Measurements from ENCODE around the gene SMOC1. TPM values are rescaled to one million over a fixed set of nuclear protein-coding genes. Genes with fewer than 3 reads are reported as not detected.

SMOC1 gene
- total RNA-seq, 2 donors from 2014 or later = 5.3 to 14.0 TPM

- no peaks in the 10 kb centered on the region for H3K9me3 ChIP-seq
- WGBS, 2 donors = 74 to 80% methylated on average over 3 of the region's 3 CpGs
- intact Hi-C loops (cut with DNase I) = no loop called here
- H3K27me3 ChIP-seq = no peaks in the 10 kb centered on the region
- TF ChIP-seq POLR2A (IDR thresholded peaks at IDR 0.05) = no peak
- TF ChIP-seq, protein P1, sequence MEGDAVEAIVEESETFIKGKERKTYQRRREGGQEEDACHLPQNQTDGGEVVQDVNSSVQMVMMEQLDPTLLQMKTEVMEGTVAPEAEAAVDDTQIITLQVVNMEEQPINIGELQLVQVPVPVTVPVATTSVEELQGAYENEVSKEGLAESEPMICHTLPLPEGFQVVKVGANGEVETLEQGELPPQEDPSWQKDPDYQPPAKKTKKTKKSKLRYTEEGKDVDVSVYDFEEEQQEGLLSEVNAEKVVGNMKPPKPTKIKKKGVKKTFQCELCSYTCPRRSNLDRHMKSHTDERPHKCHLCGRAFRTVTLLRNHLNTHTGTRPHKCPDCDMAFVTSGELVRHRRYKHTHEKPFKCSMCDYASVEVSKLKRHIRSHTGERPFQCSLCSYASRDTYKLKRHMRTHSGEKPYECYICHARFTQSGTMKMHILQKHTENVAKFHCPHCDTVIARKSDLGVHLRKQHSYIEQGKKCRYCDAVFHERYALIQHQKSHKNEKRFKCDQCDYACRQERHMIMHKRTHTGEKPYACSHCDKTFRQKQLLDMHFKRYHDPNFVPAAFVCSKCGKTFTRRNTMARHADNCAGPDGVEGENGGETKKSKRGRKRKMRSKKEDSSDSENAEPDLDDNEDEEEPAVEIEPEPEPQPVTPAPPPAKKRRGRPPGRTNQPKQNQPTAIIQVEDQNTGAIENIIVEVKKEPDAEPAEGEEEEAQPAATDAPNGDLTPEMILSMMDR (IDR thresholded peaks at IDR 0.05) = no peak
- no peaks in the 10 kb centered on the region for H3K36me3 ChIP-seq (replicated peaks in 1 of 2; ENCODE audit: insufficient read depth in 1 of 2, low read depth in 2 of 2)
- no peaks in the 10 kb centered on the region for H3K4me1 ChIP-seq
- ATAC-seq (no peak), DNase-seq (peak in 1 of 4 donors; percentile 37)
- no peak overlapping the region for H3K27ac ChIP-seq
- no peak overlapping the region for H3K4me3 ChIP-seq
These were observed 31.7 kb downstream of the SMOC1 start for GRCh38 chr14:69910871-69911270.

- DNase-seq = no peak
- intact Hi-C loops (cut with DNase I) = no loop called here
- no peak overlapping the region for H3K27ac ChIP-seq
- no peak for TF ChIP-seq POLR2A (IDR thresholded peaks at IDR 0.05)
- TF ChIP-seq, protein P1 (IDR thresholded peaks at IDR 0.05) = no peak
- H3K4me1 ChIP-seq = no peaks in the 10 kb centered on the region
- no peaks in the 10 kb centered on the region for H3K27me3 ChIP-seq
- no peaks in the 10 kb centered on the region for H3K36me3 ChIP-seq (replicated peaks in 1 of 2; ENCODE audit: insufficient read depth in 1 of 2, low read depth in 2 of 2)
- WGBS, 2 donors = 53 to 75% methylated on average over 1 of the region's 1 CpG
- H3K9me3 ChIP-seq = no peaks in the 10 kb centered on the region
- ATAC-seq = no peak
- H3K4me3 ChIP-seq = no peak overlapping the region
These were observed 34.5 kb downstream of the SMOC1 start for GRCh38 chr14:69913686-69914085.

DNA sequence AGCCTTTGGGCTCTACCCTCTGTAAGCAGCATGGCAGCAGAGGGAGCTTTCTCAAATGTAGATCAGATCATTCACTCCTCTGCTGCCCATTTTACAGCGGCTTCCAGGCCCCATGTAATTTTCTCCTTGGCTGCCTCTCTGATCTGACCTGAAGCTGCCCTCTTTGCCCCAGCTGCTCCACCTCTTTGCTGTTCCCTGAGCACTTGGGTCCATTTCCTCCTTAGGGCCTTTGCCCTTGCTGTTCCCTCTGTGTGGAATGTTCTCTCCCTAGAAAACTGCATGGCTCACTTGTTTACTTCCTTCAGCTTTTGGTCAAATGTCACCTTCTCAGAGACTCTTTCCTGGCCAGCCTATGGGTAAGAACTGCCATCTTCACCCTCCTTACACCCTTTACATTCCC lies 37.2 kb downstream of the SMOC1 start:
- no peaks in the 10 kb centered on the region for H3K27me3 ChIP-seq
- H3K9me3 ChIP-seq = no peaks in the 10 kb centered on the region
- H3K4me1 ChIP-seq = no peaks in the 10 kb centered on the region
- intact Hi-C loops (cut with DNase I) = no loop called here
- H3K4me3 ChIP-seq = no peak overlapping the region
- DNase-seq (no peak), ATAC-seq (no peak)
- TF ChIP-seq POLR2A (IDR thresholded peaks at IDR 0.05) = no peak
- TF ChIP-seq, protein P1 (IDR thresholded peaks at IDR 0.05) = no peak
- WGBS, 2 donors = 90 to 93% methylated on average over 1 of the region's 1 CpG
- H3K36me3 ChIP-seq (replicated peaks in 1 of 2; ENCODE audit: insufficient read depth in 1 of 2, low read depth in 2 of 2) = no peaks in the 10 kb centered on the region
- H3K27ac ChIP-seq = no peak overlapping the region

GRCh38 chr14:69917287-69917686 lies 38.1 kb downstream of the SMOC1 start:
- H3K9me3 ChIP-seq = no peaks in the 10 kb centered on the region
- intact Hi-C loops (cut with DNase I) = no loop called here
- 78 to 83% methylated on average over 9 of the region's 9 CpGs for WGBS, 2 donors
- H3K27ac ChIP-seq = no peak overlapping the region
- TF ChIP-seq, protein P1 (IDR thresholded peaks at IDR 0.05) = no peak
- TF ChIP-seq POLR2A (IDR thresholded peaks at IDR 0.05) = no peak
- no peaks in the 10 kb centered on the region for H3K27me3 ChIP-seq
- no peaks in the 10 kb centered on the region for H3K36me3 ChIP-seq (replicated peaks in 1 of 2; ENCODE audit: insufficient read depth in 1 of 2, low read depth in 2 of 2)
- ATAC-seq (no peak), DNase-seq (no peak)
- no peak overlapping the region for H3K4me3 ChIP-seq
- H3K4me1 ChIP-seq = peaks cover 4% of the 10 kb centered on the region

GRCh38 chr14:69919815-69920214 lies 40.6 kb downstream of the SMOC1 start:
- DNase-seq = no peak
- H3K27ac ChIP-seq = no peak overlapping the region
- 63 to 67% methylated on average over 1 of the region's 1 CpG for WGBS, 2 donors
- no peaks in the 10 kb centered on the region for H3K36me3 ChIP-seq (replicated peaks in 1 of 2; ENCODE audit: insufficient read depth in 1 of 2, low read depth in 2 of 2)
- H3K9me3 ChIP-seq = no peaks in the 10 kb centered on the region
- H3K27me3 ChIP-seq = no peaks in the 10 kb centered on the region
- intact Hi-C loops (cut with DNase I) = no loop called here
- no peak for ATAC-seq
- no peak overlapping the region for H3K4me3 ChIP-seq
- no peak for TF ChIP-seq POLR2A (IDR thresholded peaks at IDR 0.05)
- TF ChIP-seq, protein P1 (IDR thresholded peaks at IDR 0.05) = no peak
- H3K4me1 ChIP-seq = peaks cover 6% of the 10 kb centered on the region

Measured in body of pancreas (tissue), 4 donors.